ENCODE results near the gene RAD9B.
A peak's percentile ranks its signal among the peaks of the same experiment; 100 is the strongest.
"Not testable (repeated sequence)": the region's sequence is repeated elsewhere in the genome, so short reads cannot be mapped to it uniquely, and the experiment has no call there.

The RAD9B gene

DNA sequence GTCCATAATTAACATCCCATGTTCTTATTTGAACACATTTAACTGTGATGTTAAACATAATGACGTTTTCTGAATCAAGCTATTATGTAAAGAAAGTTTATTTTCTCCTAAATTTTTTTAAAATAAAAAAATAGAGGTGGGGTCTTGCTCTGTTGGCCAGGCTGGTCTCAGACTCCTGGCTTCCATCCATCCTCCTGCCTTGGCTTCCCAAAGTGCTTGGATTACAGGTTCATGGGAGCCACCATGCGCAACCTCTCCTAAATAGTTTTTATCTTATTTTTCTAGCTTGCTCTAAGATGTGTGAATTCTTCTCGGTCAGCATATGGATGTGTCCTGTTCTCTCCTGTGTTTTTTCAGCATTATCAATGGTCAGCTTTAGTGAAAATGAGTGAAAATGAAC, 3.2 kb downstream of the RAD9B start:
- no peak for DNase-seq
- no peak for TF ChIP-seq POLR2A (IDR thresholded peaks at IDR 0.05; ENCODE audit: low read length)
- TF ChIP-seq GATA1 (IDR thresholded peaks at IDR 0.05; ENCODE audit: low read depth, low read length) = no peak

DNA sequence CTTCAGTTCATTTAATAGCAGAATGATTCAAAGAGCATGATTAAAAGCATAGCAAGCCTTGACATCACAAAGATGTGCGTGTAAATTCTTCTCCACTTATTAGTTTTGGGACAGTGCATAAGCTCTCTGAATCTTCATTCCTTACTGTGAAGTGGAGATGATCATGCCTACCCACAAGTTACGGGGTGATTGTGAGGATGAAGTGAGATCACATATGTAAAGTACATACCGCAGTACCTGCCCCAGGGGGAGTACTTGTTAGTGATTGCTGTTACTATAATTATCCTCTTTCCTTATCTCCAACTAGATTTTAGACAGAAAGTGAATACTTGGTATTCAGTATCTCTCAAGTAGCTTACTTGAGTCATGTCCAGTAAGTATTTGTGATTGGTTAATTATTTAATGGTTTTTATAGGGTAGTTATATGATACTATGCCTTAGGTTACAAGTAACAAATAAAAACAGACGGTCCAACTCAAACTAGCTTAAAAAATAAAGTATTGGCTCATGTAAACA, 6.0 kb downstream of the RAD9B start:
- no peak for DNase-seq
- TF ChIP-seq GATA1 (IDR thresholded peaks at IDR 0.05; ENCODE audit: low read depth, low read length) (no peak), POLR2A (IDR thresholded peaks at IDR 0.05; ENCODE audit: low read length) (no peak)

DNA sequence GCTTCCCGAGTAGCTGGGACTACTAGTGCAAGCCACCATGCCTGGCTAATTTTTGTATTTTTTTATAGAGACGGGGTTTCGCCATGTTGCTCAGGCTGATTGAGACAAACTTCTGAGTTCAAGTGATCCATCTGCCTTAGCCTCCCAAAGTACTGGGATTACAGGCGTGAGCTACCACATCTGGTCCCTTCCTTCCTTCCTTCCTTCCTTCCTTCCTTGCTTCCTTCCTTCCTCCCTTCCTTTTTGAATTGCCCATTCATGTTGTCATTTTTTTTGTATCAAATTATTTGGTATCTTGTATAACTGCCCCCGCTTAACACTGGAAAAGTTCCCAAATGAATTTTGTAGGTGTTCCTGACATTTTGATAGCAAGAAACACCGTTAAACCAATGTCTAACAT, 11.7 kb downstream of the RAD9B start:
- no peak for DNase-seq
- TF ChIP-seq GATA1 (IDR thresholded peaks at IDR 0.05; ENCODE audit: low read depth, low read length) = no peak
- TF ChIP-seq POLR2A (IDR thresholded peaks at IDR 0.05; ENCODE audit: low read length) = no peak

DNA sequence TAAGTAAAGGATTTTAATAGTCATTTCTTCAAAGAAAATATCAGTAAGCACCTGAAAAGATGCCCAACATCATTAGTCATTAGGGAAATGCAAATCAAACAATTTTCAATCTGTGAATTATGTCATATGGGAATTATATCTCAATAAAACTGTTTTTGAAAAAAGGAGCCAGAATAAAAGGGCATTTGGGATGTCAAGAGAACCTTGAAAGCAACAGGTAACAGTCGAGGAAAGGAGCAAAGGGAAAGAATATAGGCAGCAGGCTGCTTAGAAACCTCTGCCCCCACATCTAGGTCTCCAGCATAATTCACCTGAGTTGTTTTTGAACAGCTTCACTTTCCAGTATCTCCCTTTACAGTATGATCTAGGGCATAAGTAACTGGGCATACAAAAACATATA, 12.2 kb downstream of the RAD9B start:
- DNase-seq = no peak
- TF ChIP-seq GATA1 (IDR thresholded peaks at IDR 0.05; ENCODE audit: low read depth, low read length) (no peak), POLR2A (IDR thresholded peaks at IDR 0.05; ENCODE audit: low read length) (no peak)

DNA sequence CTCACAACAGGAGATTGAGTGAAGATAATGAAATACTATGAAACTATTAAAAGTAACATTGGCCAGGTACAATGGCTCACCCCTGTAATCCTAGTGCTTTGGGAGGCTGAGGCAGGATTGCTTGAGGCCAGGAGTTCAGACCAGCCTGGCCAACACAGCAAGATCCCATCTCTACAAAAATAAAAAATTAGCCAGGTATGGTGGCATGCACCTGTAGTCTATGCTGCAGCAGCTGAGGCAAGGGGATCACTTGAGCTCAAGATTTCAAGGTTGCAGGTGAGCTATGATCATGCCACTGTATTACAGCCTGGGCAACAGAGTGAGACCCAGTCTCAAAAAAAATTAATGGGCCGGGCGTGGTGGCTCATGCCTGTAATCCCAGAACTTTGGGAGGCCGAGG, 14.9 kb downstream of the RAD9B start:
- no peak for TF ChIP-seq POLR2A (IDR thresholded peaks at IDR 0.05; ENCODE audit: low read length)
- no peak for TF ChIP-seq GATA1 (IDR thresholded peaks at IDR 0.05; ENCODE audit: low read depth, low read length)
- no peak for DNase-seq

DNA sequence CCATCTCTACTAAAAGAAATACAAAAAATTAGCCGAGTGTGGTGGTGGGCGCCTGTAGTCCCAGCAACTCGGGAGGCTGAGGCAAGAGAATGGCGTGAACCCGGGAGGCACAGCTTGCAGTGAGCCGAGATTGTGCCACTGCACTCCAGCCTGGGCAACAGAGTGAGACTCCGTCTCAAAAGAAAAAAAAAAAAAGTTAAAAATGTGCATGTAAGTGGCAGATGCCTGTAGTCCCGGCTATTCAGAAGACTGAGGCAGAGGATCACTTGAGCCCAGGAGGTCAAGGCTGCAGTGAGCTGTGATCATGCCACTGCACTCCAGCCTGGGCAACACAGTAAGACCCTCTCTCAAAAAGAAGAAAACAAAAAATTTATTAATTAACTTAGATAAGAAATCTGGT, 15.9 kb downstream of the RAD9B start:
- DNase-seq = not testable (repeated sequence)

DNA sequence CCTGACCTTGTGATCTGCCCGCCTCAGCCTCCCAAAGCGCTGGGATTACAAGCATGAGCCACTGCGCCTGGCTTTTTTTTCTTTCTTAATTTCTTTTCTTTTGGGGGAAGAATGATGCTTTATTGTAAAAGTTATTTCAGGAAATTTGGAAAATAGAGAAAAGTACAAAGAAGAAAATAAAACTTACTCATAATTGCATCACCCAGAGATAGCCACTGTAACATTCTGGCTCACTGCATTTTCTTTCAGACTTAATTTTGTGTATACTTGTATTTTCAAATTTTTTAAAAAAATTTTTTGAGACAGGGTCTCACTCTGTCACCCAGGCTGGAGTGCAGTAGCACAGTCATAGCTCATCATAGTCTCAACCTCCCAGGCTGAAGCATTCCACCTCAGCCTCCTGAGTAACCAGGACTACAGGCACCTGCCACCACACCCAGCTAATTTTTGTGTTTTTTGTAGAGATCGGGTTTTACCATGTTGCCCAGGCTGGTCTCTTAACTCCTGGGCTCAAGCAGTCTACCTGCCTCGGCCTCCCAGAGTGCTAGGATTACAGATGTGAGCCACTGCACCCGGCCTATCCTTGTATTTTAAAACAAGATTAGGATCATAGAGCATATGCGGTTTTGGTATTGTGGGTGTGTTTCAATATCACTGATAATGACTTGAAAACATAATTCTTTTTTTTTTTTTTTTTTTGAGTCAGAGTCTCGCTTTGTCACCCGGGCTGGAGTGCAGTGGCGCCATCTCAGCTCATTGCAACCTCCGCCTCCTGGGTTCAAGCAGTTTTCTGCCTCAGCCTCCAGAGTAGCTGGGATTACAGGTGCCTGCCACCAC, 19.0 kb downstream of the RAD9B start:
- peak; percentile 39 to 43 for DNase-seq

DNA sequence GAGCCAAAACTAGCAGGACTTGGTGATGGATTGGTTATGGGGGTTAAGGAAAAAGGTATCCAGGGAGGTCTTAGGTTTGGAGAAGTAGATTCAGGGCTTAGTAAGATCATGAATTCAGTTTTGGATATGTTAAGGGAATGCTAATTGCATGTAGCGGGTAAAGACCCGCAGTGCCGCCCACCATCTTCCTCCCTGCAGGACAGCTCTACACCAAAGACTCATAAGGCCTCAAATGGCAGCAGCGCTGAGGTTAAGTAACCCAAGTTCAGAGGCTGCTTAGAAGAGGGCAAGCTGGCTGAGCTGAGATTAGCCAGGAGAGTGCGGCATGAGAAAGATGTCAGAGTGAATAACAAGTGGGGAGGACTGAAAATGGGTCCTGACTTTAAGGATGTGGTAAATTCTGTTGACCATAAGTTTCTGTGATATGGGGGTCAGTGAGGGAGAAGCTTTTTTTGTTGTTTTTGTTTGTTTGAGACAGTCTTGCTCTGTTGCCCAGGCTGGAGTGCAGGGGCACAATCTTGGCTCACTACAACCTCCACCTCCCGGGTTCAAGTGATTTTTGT, 26.2 kb downstream of the RAD9B start:
- DNase-seq = no peak
- no peak for TF ChIP-seq GATA1 (IDR thresholded peaks at IDR 0.05; ENCODE audit: low read depth, low read length)
- TF ChIP-seq POLR2A (IDR thresholded peaks at IDR 0.05; ENCODE audit: low read length) = no peak

DNA sequence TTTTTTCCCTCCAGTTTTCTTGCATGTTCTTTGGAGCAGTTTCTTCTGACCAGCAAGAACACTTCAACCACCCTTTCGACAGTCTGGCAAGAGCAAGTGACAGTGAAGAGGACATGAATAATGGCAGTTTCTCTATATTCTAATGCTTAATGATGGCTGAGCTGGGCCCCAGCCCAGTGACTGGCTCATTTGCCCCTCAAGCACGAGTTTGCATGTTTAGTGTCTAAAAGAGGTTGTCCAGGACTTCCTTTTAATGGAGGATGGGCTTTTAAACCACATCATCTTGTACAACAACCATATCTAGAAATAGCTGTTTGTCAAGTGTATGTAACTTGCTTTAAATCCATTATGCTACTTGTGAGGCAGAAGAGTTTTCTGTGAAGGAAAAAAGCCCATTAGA, 28.4 kb downstream of the RAD9B start:
- DNase-seq = no peak
- TF ChIP-seq POLR2A (IDR thresholded peaks at IDR 0.05; ENCODE audit: low read length) (no peak), GATA1 (IDR thresholded peaks at IDR 0.05; ENCODE audit: low read depth, low read length) (no peak)

DNA sequence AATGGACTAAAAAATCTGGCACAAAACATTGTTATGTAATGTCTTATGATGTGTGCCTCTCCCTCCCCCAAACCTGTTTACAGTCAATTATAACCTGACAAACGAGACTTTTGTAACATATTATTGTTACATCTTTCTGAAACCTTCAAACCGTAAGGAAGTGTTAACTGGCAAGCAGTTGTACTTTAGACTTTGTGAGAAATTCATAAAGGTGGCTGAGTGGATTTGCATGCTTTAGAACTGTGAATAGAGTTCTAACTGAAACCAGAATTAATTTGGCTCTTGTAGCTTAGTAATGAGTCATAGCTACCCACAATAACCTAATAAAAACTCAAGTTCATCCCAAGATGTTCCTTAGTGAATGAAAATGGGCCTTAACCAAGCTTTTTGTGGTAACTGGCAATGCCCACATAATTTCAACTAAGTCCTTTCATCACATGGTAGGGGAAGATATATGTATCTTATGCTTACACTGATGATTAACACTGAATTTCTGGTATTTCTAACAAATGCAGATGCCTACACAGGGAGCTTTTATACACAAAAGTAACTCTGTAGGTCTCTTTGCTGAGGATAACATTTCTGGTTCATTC, 29.7 kb downstream of the RAD9B start:
- DNase-seq = no peak
- no peak for TF ChIP-seq GATA1 (IDR thresholded peaks at IDR 0.05; ENCODE audit: low read depth, low read length)
- TF ChIP-seq POLR2A (IDR thresholded peaks at IDR 0.05; ENCODE audit: low read length) = no peak

DNA sequence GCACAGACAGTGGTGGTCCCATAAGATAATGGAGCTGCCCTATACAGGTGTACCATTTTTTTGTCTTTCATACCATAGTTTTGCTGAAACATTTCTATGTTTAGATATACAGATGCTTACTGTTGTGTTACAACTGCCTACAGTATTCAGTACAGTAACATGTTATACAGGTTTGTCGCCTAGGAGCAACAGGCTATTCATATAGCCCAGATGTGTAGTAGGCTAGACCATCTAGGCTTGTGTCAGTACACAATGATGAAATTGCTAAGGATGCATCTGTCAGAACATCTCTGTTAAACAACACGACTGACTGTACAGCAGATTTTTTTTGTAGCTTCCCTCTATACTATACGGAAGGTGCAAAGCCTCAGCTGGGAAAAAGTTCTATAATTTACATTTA, 30.5 kb downstream of the RAD9B start:
- TF ChIP-seq GATA1 (IDR thresholded peaks at IDR 0.05; ENCODE audit: low read depth, low read length) (no peak), POLR2A (IDR thresholded peaks at IDR 0.05; ENCODE audit: low read length) (no peak)
- no peak for DNase-seq

DNA sequence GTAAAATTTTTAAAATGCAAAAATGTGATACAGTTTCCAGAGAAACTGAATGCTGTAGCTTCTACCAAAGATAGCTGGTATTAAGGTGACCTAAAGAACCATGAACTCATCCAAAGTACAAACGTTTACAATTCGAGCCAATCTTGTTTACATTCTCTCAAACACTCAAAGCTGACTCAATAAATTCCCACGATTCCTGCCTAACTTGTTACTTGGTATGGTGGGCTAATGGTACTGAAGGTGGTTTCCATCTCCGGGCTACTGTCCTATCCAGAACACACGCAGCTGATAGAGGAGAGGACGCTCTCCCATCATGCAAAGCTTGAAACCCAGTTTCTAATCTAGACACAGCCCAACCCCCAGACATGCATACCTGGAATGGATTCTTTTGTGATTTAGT, 31.5 kb downstream of the RAD9B start:
- DNase-seq = no peak
- TF ChIP-seq GATA1 (IDR thresholded peaks at IDR 0.05; ENCODE audit: low read depth, low read length) (no peak), POLR2A (IDR thresholded peaks at IDR 0.05; ENCODE audit: low read length) (no peak)

DNA sequence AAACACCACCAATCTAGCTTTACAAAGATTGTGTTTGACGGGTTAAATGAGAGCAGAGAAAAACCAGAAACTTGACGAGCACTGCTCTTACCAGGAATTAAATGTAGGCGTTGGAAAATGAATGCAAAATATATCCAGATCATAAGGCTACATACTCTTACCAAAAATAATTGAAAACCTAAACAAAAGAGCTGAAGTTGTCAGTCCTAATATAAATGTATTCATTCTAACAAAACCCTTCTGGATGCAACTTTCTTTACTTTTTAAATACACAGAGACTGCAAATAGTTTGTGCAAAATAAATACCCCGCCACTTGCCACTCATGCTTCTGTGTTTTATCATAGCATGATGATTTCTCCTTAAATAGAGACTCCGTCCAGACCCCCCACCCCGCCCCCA, 32.7 kb downstream of the RAD9B start:
- no peak for DNase-seq
- TF ChIP-seq GATA1 (IDR thresholded peaks at IDR 0.05; ENCODE audit: low read depth, low read length) (no peak), POLR2A (IDR thresholded peaks at IDR 0.05; ENCODE audit: low read length) (no peak)

DNA sequence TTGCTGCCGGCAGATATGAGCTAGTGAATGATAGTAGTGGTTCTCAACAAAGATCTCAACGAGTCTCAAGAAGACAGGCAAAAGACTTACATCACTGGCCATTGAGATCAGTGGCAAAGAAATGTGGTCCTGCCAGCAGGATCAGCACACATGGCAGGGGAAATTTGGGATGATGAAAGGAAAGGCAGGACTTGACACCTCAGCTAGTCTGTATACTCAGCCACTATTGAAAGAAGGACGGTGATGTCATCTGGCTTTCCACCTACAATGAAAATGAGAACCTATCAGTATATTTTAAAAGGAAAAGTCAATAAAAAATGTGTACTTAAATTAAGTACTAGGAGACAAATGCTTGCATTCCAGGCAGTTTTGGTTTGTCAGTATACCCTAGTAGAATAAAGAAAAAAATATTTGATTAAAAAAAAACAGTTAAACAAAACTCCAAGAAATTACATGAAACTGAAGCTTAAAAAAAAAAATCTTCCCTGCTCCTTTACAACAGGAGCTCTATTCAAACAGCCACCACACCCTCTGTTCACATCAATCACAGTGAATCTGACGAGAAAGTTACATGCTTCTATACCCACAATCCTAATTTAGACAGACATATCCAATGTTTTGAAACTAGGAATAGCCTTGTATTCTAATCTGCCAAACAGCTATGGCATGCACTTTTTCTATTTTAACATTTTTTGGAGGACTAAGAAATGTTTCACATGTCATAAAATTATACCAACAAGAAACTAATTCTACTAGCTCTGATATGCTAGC, 34.9 kb downstream of the RAD9B start:
- DNase-seq = no peak
- no peak for TF ChIP-seq POLR2A (IDR thresholded peaks at IDR 0.05; ENCODE audit: low read length)
- TF ChIP-seq GATA1 (IDR thresholded peaks at IDR 0.05; ENCODE audit: low read depth, low read length) = no peak
